Stimulated activated CD4-positive, alpha-beta T cell treated with anti-CD3 and anti-CD28 coated beads, Interleukin-2, amount 100 ng/mL, for 48 hours (primary cell): Measurements from ENCODE around the gene USP49.

ENCODE experiments used
- DNase-seq, 2 donors: peaks; one replicate each; pipeline ENCODE4 v3.0.0-alpha.2; 2020

USP49 gene

DNA sequence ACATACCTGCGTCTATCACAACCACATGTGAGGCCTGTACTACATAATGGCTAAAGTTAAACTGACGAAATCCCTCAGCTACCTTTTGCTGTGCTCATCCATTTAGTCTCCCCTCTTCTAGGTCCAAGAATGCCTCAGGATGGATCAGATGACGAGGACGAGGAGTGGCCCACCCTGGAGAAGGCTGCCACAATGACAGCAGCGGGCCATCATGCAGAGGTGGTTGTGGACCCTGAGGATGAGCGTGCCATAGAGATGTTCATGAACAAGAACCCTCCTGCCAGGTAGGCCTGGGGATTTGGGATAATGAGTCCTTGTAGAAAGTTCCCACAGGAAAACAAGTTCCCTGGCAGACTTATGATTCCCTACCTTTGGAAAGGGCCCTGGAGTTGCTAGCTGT, 32.1 kb upstream of the USP49 start:
- DNase-seq, result no peak

- DNase-seq, result no peak
These were observed 27.0 kb upstream of the USP49 start for GRCh38 chr6:41922154-41922553.

GRCh38 chr6:41921712-41921998, 26.5 kb upstream of the USP49 start:
- no peak for DNase-seq

GRCh38 chr6:41920921-41921711, 25.9 kb upstream of the USP49 start, which contains the start of the genes BYSL and MED20:
TSS of gene BYSL (plus strand) at chr6:41921499. CDS start at chr6:41921563, 64 bp downstream.
TSS of gene MED20 (minus strand) at chr6:41921139. CDS start at chr6:41921018, 121 bp downstream.
- DNase-seq, result peak; percentile 97 to 98

- DNase-seq, result no peak
These were observed 22.4 kb upstream of the USP49 start for GRCh38 chr6:41917528-41917927.

- no peak for DNase-seq
These were observed 19.8 kb upstream of the USP49 start for GRCh38 chr6:41914869-41915530.

DNA sequence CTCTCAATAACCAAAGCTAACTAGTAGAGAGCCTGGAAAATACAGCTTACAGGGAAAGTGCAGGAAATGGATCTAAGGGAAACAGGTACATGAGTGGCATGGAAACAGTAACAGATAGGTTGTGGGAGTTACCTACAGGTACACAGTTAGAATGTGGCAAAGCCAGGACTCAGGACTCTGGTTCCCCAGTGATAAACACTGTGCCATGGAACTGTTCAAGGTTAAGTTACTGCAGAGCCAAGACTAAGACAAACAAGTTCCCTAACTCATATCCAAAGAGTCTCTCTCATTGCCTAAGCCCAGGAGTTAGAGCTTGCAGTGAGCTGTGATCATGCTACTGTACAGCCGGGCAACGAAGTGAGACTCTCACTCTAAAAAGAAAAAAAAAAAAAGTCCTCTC, 19.2 kb upstream of the USP49 start:
- no peak for DNase-seq

DNA sequence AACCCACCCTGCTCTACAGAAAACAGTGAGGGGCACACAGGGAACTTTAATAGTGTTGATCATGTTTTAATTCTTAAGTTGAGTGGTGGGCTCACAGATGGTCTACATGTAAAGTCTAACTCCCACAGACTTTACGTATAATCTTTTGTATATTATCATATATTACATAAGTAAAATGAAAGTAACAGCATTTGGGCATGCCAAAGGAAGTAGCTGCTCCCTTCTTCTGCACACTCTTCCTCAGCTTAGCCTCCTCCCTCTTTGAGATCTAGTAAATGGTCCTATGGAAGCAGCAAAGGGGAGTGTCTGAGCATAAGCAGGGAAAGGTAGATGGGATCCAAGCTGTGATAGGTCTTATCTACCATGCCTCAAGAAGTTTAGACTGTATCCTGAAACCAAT, 14.6 kb upstream of the USP49 start:
- no peak for DNase-seq

DNA sequence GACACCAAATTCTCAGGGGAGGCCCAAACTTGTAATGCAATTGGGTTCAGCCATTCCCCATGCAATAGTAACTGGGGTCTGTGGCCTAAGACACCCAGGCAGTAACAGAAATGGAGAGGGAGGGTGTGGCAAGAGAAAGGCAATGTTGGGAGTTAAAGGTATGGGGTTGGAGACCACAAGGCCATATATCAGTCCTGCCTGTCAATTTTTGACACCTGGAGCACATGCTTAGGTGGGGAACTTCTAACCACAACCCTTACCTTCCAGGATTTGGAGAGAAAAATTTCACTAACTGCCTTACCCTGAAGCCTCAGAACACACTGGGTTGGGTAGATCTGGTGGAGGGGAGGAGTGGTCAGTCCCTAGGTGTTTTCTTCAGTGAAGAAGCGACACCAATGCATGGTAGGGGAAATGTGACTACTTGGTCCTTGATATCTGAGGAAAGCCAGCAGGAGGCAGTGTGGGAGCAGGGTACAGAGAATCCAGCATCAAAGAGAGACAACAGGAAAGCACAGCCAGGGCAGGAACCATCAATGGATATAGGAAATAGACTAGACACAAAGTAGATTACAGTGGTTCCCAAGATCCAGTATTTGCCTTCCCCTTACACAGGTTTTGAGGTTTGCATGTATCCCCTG, 6.8 kb upstream of the USP49 start:
- peak; percentile 48 to 53 for DNase-seq

DNA sequence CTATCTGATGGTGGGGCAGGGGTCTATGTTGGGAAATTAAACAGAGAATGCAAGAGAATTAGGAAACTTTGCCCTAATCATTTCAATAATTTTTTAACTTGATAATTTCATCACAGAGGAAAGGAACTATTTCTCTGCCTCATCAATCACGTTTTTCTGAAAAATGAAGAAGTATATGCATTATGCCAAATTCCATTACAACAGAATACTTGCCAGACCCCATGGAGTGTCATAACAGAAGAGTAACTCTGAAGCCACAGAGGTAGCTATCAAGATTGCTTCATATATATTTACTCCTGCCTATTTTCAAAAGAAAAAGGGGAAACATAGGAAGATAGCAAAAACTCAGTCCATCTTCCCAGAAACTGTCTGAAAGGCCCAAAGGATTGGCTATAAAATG, 5.7 kb upstream of the USP49 start:
- no peak for DNase-seq

GRCh38 chr6:41896281-41896680, 1.1 kb upstream of the USP49 start:
- DNase-seq, result no peak

- DNase-seq, result no peak
These were observed 542 bp downstream of the USP49 start for GRCh38 chr6:41894366-41895299.

DNA sequence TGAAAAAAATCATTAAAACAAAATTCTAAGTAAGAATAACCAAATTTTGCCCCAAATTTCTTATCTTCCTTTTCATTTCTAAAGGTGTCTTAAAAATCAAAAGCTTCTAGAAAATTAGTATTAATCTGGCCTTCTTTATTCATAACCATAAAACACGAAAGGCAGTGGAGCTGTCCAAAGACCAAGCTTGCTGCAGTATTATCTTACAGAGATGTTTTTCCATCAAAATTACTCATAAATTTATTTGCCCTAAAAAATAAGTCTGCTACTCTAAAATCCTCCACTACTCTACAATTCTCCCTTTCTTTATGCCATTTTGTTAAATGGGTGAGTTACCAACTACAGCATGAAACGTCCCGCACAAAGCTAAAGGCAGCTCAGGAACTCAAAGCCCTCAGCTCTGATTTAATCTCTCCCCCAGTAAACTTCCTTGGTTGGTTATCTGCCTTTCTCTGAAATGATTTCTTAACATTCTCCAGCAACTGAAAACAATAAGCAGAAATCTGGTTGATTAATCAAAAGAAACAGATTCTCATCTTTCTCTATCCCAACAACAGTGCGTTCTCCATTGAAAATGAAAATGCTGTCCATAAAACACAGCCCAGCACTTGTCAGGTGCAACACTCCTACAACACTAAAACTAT, 2.1 kb downstream of the USP49 start:
- DNase-seq, result no peak

DNA sequence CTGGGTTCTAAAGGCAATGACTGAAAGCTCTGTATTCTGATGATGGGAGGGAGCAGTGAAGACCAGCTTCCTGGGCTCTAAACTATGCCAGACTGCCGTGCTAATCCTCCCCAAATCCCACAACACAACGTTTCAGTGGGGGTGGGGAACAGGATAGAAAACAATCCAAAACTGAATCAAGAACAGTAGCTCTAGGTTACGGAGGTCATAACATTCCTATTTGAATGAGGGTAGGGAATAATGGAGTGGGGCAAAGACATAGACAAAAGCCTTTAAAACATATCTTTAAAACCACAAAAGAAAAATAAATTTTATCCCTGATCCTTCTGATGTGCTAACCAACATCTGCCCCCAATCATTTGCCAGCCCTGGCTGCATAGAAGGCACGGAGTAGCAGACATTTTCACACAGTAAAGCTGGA, 7.8 kb downstream of the USP49 start:
- no peak for DNase-seq

DNA sequence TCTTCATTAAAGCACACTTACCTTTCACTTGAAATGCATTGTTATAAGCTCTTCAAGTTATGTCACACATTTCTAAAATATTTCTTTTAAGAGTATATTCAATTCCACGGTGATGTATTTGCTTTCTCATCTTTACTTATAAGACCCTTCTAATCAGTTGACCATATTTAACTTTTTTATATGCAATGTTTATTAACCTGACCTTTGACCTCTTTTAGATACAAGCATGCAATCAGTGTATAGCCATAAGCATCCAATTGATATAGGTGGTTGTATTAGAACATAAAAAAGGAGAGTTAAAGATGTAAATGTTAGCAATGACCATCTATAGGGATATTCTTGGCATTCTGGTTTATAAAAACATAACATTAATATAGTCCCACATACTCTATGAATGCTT, 9.2 kb downstream of the USP49 start:
- no peak for DNase-seq

DNA sequence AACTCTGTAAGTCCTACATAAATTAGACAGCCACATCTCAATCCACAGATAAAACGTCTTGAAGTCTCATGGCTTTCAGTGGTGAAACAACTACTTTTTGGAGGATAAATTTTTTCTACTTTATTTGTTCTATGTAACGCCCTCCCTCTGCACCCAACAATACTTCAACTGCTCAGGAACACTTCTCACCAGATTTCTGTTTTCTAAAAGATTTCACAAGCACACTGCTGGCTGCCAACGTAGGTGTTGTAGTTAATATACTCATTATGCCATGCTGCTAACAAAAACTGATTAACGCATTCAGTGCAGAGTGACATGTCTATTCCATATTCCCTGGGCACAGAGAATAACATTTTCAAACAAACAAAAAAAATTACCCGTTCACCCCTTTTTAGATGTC, 10.2 kb downstream of the USP49 start:
- DNase-seq, result no peak

DNA sequence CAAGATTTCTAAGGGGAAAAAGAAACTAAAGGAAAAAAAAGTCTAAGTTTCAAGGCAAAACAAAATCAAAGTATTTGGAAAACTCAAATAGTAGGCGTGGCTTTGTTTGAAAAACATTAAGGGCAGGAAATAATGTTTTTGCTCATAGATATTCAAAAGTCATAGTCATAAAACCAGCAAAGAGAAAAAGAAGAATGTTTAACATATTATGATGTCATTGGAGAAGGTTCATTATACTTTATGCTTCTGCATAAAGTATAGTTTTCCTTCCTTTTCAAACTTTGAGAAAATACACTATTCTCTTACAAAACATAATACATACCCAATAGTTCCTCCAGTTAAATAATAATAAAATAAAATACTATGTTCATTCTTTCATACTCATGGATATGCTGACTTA, 13.7 kb downstream of the USP49 start:
- DNase-seq, result no peak

DNA sequence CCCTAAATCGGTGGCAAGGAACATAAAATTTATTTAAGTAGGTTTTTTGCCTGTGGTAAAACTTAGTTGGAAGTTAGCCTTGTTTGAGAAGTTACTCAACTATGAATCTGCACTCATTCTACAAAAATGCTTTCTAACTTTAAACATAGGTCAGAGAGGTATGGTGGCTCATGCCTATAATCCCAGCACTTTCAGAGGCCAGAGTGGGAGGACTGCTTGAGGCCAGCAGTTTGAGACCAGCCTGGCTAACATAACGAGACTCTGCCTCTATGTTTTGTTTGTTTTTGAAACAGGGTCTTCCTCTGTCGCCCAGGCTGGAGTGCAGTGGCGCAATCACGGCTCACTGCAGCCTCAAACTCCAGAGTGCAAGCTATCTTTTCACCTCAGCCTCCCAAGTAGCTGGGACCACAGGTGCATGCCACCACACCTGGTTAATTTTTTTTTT, 16.2 kb downstream of the USP49 start:
- no peak for DNase-seq

DNA sequence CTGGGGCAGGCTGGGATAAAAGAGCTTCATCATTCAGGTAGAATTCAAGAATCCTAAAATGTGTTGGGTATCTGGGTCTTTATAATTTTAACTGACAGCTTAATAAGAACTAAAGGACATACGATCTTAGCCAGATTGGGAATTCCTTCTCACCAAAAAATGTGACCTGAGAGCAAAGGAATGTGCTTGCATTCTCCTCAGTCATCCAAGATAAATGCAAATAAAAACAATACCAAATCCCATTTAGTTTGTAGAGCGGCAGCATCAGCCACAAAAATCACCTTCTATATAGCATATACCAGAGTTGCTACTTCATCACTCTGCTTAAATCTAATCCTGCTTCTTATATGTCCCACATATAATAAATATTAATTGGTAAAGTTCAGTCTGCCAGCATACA, 16.9 kb downstream of the USP49 start:
- no peak for DNase-seq

DNA sequence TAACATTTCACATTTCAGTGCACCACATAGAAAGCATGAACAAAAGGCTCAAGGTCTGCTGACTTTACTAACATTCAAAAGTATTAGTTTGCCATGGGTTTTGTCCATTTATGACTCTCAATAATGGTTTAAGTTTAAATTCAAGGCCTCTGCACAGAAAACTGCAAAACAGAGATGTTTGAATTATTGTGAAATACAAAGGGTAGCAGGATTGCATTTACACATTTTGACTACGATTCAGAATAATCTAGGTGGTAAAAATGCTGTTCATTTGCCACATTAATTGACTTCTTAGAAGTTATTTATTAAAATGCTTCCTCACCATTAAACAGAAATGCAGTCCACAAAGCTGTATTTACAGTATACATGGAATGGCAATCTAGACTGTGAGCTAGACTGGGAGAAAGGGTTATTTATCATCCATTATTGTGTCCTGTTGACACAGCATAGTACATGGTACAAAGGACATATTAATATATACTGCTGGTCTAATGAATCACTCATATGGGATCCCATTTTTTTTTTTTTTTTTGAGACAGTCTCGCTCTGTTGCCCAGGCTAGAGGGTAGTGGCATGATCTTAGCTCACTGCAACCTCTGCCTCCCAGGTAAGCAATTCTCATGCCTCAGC, 18.0 kb downstream of the USP49 start:
- DNase-seq, result no peak

DNA sequence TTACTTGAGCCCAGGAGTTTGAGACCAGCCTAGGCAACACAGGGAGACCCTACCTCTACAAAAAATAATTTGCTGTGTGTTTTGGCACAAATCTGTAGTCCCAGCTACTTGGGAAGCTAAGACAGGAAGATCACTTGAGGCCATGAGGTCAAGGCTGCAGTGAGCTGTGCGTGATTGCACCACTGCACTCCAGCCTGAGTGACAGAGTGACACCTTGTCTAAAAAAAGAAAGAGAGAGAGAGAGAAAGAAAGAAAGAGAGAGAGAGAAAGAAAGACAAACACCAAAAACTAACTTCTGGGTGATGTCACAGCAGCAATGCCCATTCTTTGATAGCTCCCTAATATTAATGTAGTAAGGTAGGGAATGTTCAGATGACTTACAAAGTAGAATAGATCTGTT, 20.4 kb downstream of the USP49 start:
- no peak for DNase-seq

GRCh38 chr6:41872147-41872546, 23.0 kb downstream of the USP49 start:
- no peak for DNase-seq
